Breast epithelium (tissue), 3 donors: ENCODE data around the gene MT1G.

ENCODE experiments used
- CTCF ChIP-seq, 3 donors: fragments of 450-650 bp; IDR thresholded peaks; one replicate each; pipeline ENCODE4 v1.5.1; 2016 to 2017; ENCODE audit warnings: antibody characterized with exemption in 3 of 3, mild to moderate bottlenecking in 3 of 3, moderate library complexity in 3 of 3
- POLR2A ChIP-seq: fragments of 450-650 bp; IDR thresholded peaks from one replicate; pipeline ENCODE4 v1.6.1; 2016; ENCODE audit warnings: antibody characterized with exemption, mild to moderate bottlenecking, moderate library complexity

- TF ChIP-seq CTCF (IDR thresholded peaks at IDR 0.05) (no peak), POLR2A (no peak)
Measured at GRCh38 chr16:56701534-56701933, 33.7 kb upstream of the MT1G start.
